Stomach (tissue), 4 donors: ENCODE data around the gene GCC1.

Experiments
- EP300 ChIP-seq: sonication (generic); formaldehyde crosslinking; IDR thresholded peaks from one replicate; pipeline ENCODE4 v1.6.1; 2017; ENCODE audit warnings: antibody characterized with exemption
- POLR2A ChIP-seq, 4 donors: fragments of 450-650 bp; IDR thresholded peaks; one replicate each; pipeline ENCODE4 v1.6.1; 2016; ENCODE audit warnings: antibody characterized with exemption in 4 of 4, control low read depth in 2 of 4, mild to moderate bottlenecking in 1 of 4, moderate library complexity in 1 of 4
- POLR2AphosphoS5 ChIP-seq, 3 donors: sonication (generic); formaldehyde crosslinking; IDR thresholded peaks; one replicate each; pipeline ENCODE4 v1.6.1; 2016; ENCODE audit warnings: antibody characterized with exemption in 3 of 3
- TF ChIP-seq, protein P1 (sequence below), 7 experiments: fragments of 450-650 bp in 4 of 7; fragments of 200-600 bp in 3 of 7; sonication (generic) in 3 of 7; IDR thresholded peaks; one replicate each; pipeline ENCODE4 v1.5.1; 2016 to 2019; ENCODE audit warnings: antibody characterized with exemption in 7 of 7, control low read depth in 2 of 7, mild to moderate bottlenecking in 1 of 7

DNA sequence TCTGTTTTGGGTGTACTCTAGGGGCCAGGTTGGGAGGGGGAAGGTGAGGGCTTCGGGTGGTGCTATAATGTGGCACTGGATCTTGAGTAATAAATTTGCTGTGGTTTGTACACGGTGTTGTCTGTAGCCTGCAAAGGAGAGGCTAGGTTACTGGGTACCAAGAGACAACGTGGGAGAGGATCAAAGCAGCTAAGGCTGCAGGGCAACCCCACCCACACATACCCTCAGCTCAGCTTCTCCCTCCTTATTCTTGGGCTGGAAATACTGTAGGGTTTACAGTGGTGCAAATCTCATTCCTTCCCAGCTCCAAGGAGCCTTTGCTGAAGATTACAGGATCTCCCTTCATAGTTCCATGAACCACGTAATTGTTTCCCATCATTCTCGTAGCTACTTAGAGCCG lies 6.2 kb upstream of the GCC1 start:
- TF ChIP-seq, protein P1, sequence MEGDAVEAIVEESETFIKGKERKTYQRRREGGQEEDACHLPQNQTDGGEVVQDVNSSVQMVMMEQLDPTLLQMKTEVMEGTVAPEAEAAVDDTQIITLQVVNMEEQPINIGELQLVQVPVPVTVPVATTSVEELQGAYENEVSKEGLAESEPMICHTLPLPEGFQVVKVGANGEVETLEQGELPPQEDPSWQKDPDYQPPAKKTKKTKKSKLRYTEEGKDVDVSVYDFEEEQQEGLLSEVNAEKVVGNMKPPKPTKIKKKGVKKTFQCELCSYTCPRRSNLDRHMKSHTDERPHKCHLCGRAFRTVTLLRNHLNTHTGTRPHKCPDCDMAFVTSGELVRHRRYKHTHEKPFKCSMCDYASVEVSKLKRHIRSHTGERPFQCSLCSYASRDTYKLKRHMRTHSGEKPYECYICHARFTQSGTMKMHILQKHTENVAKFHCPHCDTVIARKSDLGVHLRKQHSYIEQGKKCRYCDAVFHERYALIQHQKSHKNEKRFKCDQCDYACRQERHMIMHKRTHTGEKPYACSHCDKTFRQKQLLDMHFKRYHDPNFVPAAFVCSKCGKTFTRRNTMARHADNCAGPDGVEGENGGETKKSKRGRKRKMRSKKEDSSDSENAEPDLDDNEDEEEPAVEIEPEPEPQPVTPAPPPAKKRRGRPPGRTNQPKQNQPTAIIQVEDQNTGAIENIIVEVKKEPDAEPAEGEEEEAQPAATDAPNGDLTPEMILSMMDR (IDR thresholded peaks at IDR 0.05) = no peak
- no peak for TF ChIP-seq POLR2AphosphoS5 (IDR thresholded peaks at IDR 0.05)
- TF ChIP-seq POLR2A (IDR thresholded peaks at IDR 0.05) = no peak
- no peak for TF ChIP-seq EP300
